GM18907 (cell line): Measurements from ENCODE around the gene GBP1.
A peak's percentile ranks its signal among the peaks of the same experiment; 100 is the strongest.
"Not testable (repeated sequence)": the region's sequence is repeated elsewhere in the genome, so short reads cannot be mapped to it uniquely, and the experiment has no call there.

Experiments used
- ATAC-seq: cut with Tn5 transposase; IDR thresholded peaks from one replicate; pipeline ENCODE4 v1.9.1; 2021; ENCODE audit warnings: mild to moderate bottlenecking, moderate library complexity; ENCODE audit not compliant: unreplicated experiment

Gene GBP1

GRCh38 chr1:89065079-89065868, at the start of gene GBP1:
GBP1 (minus strand) TSS chr1:89065208; CDS start chr1:89063234, 1,974 bp downstream.
- ATAC-seq, result peak; percentile 72

GRCh38 chr1:89114662-89115061, 49.7 kb upstream of the GBP1 start:
- ATAC-seq, result no peak

GRCh38 chr1:89112871-89113613, 48.0 kb upstream of the GBP1 start:
- no peak for ATAC-seq

GRCh38 chr1:89104687-89105086, 39.7 kb upstream of the GBP1 start:
- no peak for ATAC-seq

- no peak for ATAC-seq
These were observed 39.1 kb upstream of the GBP1 start for GRCh38 chr1:89104147-89104546.

GRCh38 chr1:89102021-89102420, 37.0 kb upstream of the GBP1 start:
- ATAC-seq, result no peak

- no peak for ATAC-seq
These were observed 35.4 kb upstream of the GBP1 start for GRCh38 chr1:89100412-89100811.

GRCh38 chr1:89098857-89099256, 33.8 kb upstream of the GBP1 start:
- ATAC-seq, result no peak

GRCh38 chr1:89095737-89096136, 30.7 kb upstream of the GBP1 start:
- ATAC-seq, result no peak

GRCh38 chr1:89089962-89090361, 25.0 kb upstream of the GBP1 start:
- ATAC-seq, result no peak

- no peak for ATAC-seq
These were observed 23.6 kb upstream of the GBP1 start for GRCh38 chr1:89088572-89088971.

- no peak for ATAC-seq
These were observed 22.2 kb upstream of the GBP1 start for GRCh38 chr1:89087241-89087640.

- ATAC-seq, result peak; percentile 45
These were observed 20.8 kb upstream of the GBP1 start for GRCh38 chr1:89085781-89086180.

GRCh38 chr1:89081005-89081404, 16.0 kb upstream of the GBP1 start:
- ATAC-seq, result peak; percentile 60

GRCh38 chr1:89080068-89080467, 15.1 kb upstream of the GBP1 start:
- ATAC-seq, result not testable (repeated sequence)

- ATAC-seq, result not testable (repeated sequence)
These were observed 7.6 kb upstream of the GBP1 start for GRCh38 chr1:89072466-89073065.

- ATAC-seq, result no peak
These were observed 5.5 kb upstream of the GBP1 start for GRCh38 chr1:89070509-89070908.

GRCh38 chr1:89069951-89070350, 4.9 kb upstream of the GBP1 start:
- ATAC-seq, result no peak

- ATAC-seq, result no peak
These were observed 3.3 kb upstream of the GBP1 start for GRCh38 chr1:89068291-89068690.

GRCh38 chr1:89064632-89065031, 376 bp downstream of the GBP1 start:
- ATAC-seq, result peak; percentile 40

- no peak for ATAC-seq
These were observed 1.9 kb downstream of the GBP1 start for GRCh38 chr1:89063094-89063493.

GRCh38 chr1:89060091-89060490, 4.9 kb downstream of the GBP1 start:
- ATAC-seq, result no peak
